ENCODE results near the gene TCF12.

Gene TCF12

DNA sequence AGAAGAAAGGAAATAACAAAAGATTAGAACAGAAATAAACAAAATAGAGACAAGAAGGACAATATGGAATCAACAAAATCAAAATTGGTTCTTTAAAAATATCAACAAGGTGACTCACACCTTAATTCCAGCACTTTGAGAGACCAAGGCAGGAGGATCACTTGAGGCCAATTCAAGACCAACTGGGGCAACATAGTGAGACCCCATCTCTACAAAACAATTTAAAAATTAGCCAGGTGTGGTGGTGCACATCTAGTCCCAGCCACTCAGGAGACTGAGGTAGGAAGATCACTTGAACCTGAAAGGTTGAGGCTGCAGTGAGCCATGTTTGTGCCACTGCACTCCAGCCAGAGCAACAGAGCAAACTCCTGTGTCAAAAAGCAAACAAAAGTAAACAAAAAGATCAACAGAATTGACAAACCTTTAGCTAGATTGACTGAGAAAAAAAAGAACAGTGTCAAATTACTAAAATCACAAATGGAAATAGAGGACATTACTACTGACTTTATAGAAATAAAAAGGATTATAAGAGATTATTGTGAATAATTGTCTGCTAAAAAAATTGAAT lies 267.1 kb downstream of the TCF12 start:
- DNase-seq, result no peak

DNA sequence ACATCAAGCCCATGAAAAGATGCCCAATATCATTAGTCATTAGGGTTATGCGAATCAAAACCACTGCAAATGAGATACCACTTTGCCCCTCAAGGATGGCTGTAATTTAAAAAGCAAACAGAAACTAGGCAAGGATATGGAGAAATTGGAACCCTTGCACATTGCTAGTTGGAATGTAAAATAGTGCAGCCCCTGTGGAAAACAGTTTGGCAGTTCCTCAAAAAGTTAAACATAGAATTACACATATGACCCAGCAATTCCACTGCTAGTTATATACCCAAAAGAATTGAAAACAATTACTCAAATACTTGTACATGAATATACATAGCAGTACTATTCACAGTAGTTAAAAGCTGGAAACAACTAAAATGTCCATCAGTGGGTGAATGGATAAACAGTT lies 271.0 kb downstream of the TCF12 start:
- DNase-seq, result no peak

DNA sequence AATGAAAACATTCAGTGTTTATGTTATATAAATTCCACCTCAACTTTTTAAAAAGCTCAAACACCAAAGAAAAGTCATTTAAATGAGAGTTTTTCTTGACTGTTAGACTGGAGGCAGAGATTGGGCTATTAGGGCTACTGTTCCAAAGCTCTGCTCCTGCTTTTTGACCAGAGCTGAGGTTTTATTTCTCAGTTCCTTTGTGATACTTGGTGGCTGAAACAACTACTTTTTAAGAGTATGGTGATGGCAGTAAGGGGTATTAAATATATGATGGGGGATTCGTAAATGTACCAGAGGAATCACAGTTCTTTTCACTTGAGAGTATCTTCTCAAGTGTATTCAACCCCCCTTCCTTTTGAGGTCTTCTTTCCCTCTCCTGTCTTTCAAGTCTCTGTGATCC lies 271.8 kb downstream of the TCF12 start:
- no peak for DNase-seq

DNA sequence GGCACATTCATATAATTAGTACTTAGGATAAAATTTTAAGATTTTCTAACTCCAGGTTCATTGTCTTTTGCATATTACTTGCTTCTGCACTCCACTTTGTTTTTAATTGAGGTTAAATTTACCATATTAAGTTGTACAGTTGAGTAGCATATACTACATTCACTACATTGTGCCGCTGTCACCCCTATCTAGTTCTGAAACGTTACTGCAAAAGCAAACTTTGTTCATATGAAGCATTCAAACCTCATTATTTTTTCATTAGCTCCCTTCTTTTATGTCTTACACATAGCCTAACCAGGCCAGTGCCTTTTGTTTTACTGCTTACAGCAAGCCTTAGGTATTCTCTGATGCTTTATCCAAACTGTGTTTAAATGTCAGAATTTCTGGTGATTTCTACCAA lies 274.7 kb downstream of the TCF12 start:
- no peak for DNase-seq

DNA sequence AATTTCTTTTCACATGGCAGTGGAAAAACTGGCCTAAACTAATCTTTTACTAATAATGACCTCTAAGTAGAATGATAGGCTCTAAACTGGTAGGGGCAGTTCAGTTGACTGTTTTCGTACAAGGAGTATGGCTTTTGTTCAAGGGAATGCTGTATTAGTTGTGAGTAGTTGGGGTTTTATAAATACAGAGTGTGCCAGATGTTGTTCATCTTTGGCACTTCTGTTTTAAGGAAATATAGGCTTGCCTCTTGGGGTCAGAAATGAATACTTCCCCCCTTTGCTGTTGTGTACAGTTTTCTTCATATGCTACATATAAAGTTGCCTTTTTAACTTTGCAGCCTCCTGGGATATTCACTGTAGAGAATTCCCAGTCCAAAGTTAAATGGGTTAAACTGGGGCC lies 276.9 kb downstream of the TCF12 start:
- no peak for DNase-seq

DNA sequence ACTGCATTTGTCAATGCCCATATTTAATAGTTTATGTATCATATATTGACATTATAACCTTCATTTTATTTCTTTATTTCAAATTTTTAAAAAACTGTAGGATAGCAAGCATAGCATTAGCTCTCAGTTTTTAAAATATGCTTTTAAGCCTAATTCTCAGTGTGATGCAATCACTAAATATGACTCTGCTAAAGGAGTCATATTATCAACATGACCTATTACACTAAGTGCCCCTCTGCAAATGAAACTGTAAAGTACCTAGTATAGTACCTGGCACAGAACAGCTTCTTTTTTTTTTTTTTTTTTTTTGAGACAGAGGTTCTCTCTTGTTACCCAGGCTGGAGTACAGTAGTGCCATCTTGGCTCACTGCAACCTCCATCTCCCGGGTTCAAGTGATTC lies 278.4 kb downstream of the TCF12 start:
- no peak for DNase-seq

DNA sequence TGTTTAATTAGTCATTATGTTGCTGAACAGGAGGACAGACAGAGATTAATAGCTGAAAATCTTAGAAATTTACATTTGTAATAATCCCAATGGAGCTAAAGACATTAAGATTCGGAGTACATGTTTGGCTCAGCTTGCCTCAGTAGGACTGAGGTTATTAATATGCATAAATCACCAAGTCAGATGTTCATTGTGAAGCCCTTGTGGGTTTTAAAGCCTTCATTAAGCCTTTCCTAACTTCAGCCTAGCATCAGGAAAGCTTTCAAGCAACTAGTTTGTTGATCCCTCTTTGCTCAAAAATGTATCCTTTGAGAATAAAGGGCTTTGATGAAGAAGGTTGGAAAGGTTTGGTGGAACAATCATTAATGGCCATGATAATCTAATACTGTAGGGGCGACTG lies 279.7 kb downstream of the TCF12 start:
- no peak for DNase-seq

DNA sequence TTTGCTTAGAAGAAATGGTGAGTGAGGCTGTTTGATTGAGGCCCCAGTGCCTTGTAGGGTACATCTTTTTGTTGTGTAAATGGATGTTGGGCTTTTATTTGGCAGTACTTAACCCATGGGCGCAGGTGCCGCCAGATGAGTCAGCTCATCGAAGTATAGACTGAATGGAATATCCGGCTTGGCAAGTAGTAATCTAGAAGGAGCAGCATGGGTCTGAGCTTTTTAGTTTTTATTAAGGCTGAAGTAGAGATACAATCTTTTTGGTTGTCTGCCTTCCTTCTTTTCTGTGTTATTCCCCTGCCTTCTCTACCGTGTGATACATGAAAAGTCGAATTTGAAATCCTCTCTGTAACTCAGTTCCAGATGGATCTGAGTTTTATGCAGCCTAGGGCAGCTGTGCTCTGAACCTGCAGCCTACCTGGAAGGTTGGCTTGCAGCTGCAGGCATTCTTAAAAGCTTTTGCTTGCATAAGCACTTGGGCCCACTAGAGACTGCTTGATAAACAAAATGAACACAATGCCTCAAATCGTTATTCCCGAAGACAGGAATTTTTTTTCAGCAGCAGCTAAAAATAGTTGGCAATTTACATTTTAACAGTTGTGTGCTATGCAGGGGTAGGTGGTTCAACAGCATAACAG lies 280.3 kb downstream of the TCF12 start:
- DNase-seq, result peak; percentile 68 to 76

DNA sequence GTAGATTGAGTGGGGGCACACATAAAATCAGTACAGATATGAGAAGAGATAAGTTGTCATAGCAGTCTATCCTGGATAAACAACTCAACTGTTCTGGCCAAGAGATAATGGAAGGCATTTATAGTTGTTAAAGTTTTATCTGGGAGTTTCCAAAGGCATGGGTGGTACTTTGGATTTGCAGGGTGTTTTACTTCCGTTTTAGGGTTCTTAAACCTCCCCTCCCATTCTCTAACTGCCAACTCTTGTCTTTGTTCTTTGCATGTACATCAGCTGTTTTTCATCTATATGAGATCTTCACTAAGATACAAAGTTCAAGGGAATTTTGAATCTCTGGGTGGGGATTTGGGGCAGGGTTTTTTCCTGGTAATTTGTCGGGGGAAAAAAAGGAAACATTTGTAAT lies 283.1 kb downstream of the TCF12 start:
- DNase-seq, result no peak

DNA sequence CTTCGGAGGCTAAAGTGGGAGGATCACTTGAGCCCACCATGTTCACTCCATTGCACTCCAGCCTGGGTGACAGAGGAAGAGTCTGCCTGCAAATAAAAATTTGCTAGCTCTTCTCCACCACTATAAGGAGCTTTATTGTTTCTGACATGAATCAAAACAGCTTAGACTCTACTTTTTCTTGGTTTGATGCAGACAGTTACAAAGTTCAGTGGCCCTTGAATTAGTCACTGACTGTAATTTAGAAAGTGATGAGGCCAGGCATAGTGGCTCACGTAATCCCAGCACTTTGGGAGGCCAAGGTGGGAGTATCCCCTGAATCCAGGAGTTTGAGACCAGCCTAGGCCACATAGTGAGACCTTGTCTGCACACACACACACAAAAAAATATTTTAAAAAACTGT lies 285.5 kb downstream of the TCF12 start:
- DNase-seq, result no peak

DNA sequence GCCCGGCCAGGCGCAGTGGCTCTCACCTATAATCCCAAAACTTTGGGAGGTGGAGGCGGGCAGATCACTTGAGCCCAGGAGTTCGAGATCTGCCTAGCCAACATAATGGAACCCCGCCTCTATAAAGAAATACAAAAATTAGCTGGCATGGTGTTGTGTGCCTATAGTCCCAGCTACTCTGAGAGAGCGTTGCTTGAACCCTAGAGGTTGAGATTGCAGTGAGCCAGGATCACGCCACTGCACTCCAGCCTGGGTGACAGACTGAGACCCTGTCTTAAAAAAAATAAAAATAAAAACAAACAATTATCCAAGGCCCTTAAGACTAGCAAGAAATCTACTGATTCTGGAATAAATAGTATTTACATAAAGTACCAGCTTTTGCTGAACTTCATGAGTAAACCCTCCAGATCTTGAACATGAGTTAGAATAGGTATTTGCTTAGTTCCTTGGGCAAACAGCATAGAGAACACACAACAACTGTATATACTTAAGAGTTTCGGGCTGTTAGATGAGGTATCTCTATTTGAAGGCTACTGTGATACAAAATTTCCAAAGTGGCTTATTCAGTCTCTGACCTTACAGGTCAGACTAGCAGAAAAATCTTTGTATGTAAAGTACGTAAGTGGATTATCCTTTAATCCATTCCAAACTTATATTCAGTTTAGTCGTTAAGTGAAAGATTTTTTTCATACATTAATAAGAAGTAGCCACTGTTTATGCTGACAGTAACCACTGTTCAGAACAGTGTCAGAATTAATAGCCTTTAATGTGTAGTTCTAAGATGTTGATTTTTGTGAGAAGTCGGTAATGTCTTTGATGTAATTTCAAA lies 286.8 kb downstream of the TCF12 start:
- DNase-seq, result no peak

DNA sequence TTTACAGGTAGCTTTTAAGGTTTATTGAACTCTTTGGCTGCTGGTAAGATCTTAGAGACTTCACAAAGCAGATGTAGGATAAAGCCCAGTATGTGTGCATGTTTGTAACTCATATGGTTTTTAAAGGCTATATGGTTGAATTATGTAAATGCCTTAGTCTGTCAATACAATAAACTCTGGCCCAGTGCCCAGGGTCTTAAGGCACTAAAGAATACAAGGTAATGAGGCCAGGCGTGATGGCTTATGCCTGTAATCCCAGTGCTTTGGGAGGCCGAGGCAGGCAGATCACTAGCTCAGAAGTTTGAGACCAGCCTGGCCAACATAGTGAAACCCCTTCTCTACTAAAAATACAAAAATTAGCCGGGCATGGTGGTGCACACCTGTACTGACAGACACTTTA lies 287.6 kb downstream of the TCF12 start:
- DNase-seq, result peak in 1 of 2 experiments; percentile 20

DNA sequence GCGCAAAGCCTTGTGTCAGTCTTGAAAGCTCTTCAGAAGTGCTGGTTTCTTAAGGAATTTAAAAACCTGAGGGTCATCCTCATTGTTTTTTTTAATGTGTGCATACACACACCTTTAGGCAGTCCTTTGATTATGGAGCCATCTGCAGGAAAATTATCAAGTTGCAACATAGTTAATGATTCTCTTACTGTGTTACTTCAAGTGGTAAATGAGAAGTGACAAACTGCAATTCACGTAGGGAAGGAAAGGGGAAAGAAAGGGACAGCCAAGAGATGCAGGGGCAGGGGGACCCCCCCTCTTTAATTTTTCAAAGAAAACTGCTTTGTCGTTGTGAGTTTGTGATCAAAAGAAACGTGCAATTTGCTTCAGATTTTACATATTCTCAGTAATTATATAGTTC lies 295.4 kb downstream of the TCF12 start:
- peak in 1 of 2 experiments; percentile 51 for DNase-seq

DNA sequence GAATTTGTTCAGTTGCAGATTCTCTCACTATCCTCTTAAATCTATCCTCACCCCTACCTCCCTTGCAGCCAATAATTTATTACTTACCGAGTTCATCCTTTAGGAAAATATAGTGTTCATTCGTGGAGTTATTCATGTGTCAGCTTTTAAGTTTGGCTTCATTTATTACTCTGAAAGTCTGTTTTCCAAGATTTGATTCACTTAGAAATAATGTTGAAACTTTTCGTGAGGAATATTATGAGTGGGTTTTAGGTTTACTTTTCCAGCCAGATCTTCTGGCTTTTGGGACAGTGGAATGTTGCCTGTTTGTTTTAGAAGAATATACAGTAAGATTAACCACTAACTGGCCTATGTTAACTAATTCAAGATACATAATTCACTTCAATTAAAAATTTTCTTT lies 296.9 kb downstream of the TCF12 start:
- no peak for DNase-seq

DNA sequence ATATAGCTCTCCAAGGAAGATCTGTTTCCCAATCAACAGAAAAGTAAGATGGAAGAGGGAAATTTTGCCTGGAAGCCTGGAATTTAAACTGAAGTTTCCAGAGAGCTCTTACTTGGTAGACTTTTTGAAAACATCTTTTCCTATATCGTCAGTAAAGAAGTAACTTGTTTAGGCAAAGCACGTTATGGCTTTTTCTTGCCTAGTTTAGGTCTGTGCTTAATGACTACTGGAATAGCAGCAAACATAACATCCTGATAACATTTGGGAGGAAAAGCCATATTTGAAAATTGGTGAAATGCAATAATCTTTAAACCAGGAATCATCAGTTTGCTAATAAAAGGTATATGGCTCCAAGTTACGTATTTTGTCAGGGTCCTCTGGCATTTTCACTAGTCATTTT lies 297.4 kb downstream of the TCF12 start:
- no peak for DNase-seq

DNA sequence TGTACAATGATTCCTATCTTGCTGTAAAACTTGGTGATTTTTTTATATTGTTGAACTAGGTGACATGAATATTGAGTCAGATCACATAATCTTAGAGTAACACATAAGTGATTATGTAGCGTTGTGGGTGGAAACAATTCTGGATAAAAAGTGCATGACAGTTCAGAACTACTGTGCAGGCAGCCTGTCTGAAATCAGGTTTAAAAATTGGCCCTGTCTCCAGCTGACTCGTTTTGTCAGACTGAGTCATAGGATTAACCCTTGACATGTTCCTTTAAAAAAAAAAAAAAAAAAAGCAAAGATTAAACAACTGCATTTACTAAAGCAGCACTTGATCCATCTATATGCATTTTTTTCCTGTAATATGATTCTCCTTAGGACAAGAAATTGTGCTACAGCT lies 297.8 kb downstream of the TCF12 start:
- no peak for DNase-seq

DNA sequence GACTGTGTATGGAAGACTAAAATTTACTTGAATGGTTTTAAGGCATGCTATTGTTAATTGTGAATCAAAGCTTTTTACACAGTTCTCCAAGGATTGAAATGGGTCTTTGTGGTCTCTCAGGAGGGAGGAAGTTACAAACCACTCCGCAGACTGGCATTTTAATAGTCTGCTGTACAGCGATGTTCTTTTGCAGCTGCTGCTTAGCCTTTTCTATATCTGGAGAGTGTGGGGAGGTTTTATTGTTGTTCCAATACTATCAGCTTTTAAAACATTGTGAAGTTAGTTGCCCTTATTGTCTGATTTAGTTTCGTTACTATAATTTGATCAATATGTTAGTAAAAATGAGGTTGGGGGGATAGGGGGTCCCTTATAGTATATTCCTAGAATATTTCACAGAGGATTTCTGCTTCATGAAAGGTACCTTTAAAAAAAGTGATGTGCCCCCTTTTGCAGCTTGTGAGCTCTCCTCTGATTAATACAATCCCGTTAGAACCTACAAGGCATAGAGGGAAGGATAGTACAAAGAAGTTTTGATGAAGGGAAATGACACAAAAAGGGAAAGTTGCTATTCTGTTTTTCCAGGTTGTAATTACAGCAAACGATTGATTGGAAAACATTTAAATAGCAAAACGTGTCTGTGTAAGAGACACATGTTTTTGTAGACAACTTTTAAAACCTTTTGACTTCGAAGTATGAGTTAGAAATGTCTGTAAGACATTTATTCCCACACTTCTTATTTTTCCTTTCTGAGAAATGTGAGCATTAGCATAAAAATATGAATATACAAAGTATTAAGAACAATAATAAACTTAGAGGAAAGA lies 299.5 kb downstream of the TCF12 start:
- DNase-seq, result no peak

DNA sequence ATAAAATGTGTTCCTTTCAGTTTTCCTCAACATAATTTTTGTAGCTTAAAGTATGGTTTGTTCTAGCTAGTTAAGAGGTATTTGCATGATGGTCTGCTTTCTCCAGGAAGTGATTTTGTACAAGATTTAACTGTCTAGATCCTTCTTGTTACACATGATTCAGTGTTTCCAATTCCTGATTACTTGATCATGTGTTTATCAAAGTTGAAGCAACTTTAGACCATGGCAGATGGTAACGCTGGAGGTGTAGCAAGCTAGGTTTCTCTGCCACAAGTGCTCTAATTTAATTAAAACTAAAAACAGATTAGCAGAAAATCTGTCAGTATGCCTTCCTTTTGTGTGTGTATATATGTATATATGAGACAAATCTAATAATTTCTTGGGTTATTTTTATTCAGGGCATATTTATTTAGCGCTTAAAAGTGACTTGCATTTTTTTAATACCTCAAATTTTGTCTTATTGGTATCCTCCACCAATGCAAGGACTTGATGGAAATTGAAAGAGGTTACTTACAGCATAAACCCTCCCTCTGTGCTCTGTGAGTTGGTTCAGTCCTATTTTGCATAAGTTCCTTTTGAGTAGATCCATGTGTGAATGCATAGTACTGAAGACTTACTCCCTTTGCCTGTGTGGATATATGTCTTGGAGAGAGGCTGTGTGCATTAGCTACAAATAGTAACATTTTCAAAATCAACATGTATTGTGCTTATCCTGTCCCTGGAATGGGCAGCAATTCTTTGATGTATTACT lies 300.6 kb downstream of the TCF12 start:
- no peak for DNase-seq

DNA sequence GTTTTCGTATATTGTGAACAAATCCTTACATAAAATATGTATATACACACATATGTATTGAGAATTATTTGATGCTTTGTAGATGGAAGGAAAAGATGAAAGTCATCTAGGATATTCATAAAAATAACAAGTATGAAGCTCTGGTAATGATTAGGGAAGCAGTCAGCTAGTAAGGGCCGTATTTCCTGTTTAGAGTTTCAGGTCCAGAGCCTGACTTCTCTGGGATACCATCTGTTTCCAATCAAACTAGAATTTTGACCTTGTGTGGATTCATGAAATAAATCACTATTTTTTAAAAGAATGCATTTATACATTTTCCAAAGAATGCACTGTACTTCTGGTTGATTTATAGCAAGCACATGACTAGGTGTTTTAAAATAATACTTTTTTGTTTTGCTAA lies 301.8 kb downstream of the TCF12 start:
- DNase-seq, result no peak

DNA sequence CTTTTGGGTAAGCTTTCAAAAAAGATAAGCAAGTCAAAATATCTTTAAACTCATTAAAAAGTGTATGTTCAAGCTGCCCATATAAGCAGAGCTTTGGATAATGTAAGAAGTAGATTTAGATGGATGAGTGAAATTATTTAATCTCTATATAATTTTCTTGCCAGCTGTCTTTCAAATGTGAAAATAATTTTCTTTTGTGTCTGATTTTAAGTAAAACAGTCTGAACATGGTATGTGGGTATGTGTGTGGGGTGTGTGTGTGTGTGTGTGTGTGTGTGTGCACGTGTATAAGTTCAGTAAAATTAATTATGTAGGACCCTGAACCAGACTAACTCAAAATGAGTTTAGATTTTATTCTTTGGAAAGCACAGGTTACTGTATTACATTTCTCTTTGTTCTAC lies 302.7 kb downstream of the TCF12 start:
- DNase-seq, result no peak

DNA sequence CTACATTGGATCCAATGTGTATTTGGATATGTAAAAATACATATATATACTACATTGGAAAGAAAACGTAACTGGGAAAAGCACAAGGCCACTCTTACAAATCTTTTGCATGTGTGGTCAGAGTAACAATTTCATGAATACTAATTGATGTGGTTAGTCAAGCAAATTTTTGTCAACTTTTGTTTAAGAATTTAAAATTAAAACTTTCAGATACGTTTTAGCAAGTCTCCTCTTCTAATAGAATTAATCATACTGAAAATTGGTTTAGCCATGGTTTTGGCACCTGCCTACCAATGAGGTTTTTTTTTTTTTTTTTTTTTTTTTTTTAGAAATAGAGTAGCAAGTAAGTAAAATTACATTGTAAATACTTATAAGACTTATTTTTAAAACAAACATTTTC lies 304.9 kb downstream of the TCF12 start:
- DNase-seq, result no peak

DNA sequence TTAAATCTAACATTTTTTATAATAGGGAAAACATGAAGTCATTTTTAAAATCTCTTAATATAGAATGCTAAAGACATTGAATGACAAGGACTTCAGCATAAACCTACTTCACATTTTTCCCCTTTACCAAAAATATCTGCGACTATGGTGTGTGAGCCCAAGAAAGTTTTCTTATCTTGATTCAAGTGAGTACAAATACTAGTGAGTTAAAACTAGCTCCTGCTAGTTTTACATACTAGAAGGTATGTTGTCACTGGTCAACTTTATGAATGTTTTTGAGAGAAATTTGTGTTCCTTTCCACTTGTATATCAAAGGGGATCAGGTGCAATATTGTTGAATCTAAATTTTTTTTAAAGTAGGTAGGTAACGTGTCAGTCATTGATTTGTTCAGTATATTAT lies 305.4 kb downstream of the TCF12 start:
- no peak for DNase-seq

DNA sequence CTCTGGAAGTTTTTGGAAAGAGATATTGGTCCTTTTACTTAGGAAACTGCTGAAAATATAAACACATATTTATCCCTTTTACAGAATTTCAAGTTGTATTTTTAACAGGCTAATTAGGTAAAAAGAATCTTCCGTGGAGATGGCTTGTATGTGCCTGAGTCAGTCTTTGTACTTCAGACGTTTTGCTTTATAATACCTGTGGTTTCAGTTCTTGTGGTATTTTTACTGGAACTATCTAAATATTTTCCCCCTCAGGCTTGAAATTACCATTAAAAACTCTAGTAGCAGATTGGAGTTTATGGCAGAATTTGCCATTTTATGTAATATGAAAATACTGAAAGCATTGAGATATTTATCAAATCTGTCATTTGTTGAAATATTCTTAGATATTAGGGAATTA lies 306.2 kb downstream of the TCF12 start:
- DNase-seq, result no peak

Measured in NCI-H1930 (cell line).